Left kidney (tissue), 8 donors: ENCODE measurements around the gene BEAN1. TPM values are rescaled to one million over a fixed set of nuclear protein-coding genes. Genes with fewer than 3 reads are reported as not detected.
A peak's percentile ranks its signal among the peaks of the same experiment; 100 is the strongest.

ENCODE experiments used
- DNase-seq: peaks from one replicate; pipeline ENCODE4 v3.0.0-alpha.2; 2013
- long read RNA-seq, 8 donors: transcript quantifications; one replicate each; lab custom pipeline, GENCODE V29; 2026
- polyA plus RNA-seq: library from polyadenylated mRNA; unstranded; fragments of 120-200 nt; gene quantifications from one replicate; pipeline ENCODE4 v1.2.1, GENCODE V29; 2013; ENCODE audit not compliant: insufficient read length

Gene BEAN1
- 3.3 TPM for polyA plus RNA-seq
- long read RNA-seq, donor 1, partial matches to known transcripts = 0 of 1 reads
- long read RNA-seq, donor 1, other reads (novel, unspliced or antisense) = 0 of 1 reads
- long read RNA-seq, donor 2 = 0 reads
- long read RNA-seq, donor 3 = 0 reads
- long read RNA-seq, donor 4 = 0 reads
- long read RNA-seq, donor 5 = 0 reads
- long read RNA-seq, donor 6 = 0 reads
- long read RNA-seq, donor 7, partial matches to known transcripts = 5 of 11 reads
- long read RNA-seq, donor 7, other reads (novel, unspliced or antisense) = 6 of 11 reads
- long read RNA-seq, donor 8 = 0 reads

GRCh38 chr16:66427036-66427860, at the start of gene BEAN1:
BEAN1 (plus strand) TSS chr16:66427295; CDS start chr16:66437677, 10,382 bp downstream.
- peak; percentile 39 for DNase-seq

GRCh38 chr16:66377324-66377723, 49.8 kb upstream of the BEAN1 start:
- DNase-seq = no peak

GRCh38 chr16:66378741-66379570, 48.1 kb upstream of the BEAN1 start:
- no peak for DNase-seq

GRCh38 chr16:66379571-66379941, 47.5 kb upstream of the BEAN1 start:
- no peak for DNase-seq

- no peak for DNase-seq
Observed at GRCh38 chr16:66380421-66380820, 46.7 kb upstream of the BEAN1 start.

GRCh38 chr16:66381585-66382170, 45.4 kb upstream of the BEAN1 start:
- no peak for DNase-seq

GRCh38 chr16:66382171-66382965, 44.7 kb upstream of the BEAN1 start:
- DNase-seq = no peak

- peak; percentile 41 for DNase-seq
Observed at GRCh38 chr16:66382966-66383299, 44.2 kb upstream of the BEAN1 start.

GRCh38 chr16:66383551-66383950, 43.5 kb upstream of the BEAN1 start:
- no peak for DNase-seq

GRCh38 chr16:66385415-66385814, 41.7 kb upstream of the BEAN1 start:
- DNase-seq = no peak

GRCh38 chr16:66386629-66387622, 40.2 kb upstream of the BEAN1 start:
- no peak for DNase-seq

GRCh38 chr16:66387817-66388332, 39.2 kb upstream of the BEAN1 start:
- DNase-seq = no peak

GRCh38 chr16:66388350-66389139, 38.5 kb upstream of the BEAN1 start:
- DNase-seq = no peak

GRCh38 chr16:66389256-66390176, 37.6 kb upstream of the BEAN1 start:
- DNase-seq = no peak

GRCh38 chr16:66390346-66391108, 36.6 kb upstream of the BEAN1 start:
- no peak for DNase-seq

- no peak for DNase-seq
Observed at GRCh38 chr16:66391726-66392670, 35.1 kb upstream of the BEAN1 start.
